ENCODE measurements around the gene ZNF444.
"Not testable (repeated sequence)": the region's sequence is repeated elsewhere in the genome, so short reads cannot be mapped to it uniquely, and the experiment has no call there.

Gene ZNF444

GRCh38 chr19:56161534-56161933, 20.4 kb downstream of the ZNF444 start:
- no peak for TF ChIP-seq CTCF (IDR thresholded peaks at IDR 0.05; ENCODE audit: low read depth, low read length, missing control alignments)
- no peak overlapping the region for H3K4me3 ChIP-seq (ENCODE audit: low read depth, low read length)
- DNase-seq (ENCODE audit: low read depth) = no peak

DNA sequence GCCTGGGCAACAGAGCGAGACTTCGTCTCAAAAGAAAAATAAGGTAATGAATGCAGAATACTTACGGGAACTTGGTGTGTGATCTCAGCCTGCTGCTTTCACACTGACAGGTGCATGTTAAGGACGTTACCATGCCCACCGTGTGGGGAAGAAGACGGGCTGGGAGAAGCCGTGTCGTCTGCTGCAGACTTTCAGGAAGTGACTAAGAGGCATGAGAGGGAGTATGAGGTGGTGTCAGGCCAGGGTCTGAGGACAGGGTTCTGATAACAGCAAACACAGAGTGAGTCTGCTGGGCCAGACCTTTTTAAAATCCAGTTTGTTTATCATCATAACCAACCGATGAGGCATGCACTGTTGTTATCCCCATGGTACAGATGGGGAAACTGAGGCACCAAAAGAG, 21.2 kb downstream of the ZNF444 start:
- H3K4me3 ChIP-seq (ENCODE audit: low read depth, low read length) = no peak overlapping the region
- no peak for TF ChIP-seq CTCF (IDR thresholded peaks at IDR 0.05; ENCODE audit: low read depth, low read length, missing control alignments)
- no peak for DNase-seq (ENCODE audit: low read depth)

DNA sequence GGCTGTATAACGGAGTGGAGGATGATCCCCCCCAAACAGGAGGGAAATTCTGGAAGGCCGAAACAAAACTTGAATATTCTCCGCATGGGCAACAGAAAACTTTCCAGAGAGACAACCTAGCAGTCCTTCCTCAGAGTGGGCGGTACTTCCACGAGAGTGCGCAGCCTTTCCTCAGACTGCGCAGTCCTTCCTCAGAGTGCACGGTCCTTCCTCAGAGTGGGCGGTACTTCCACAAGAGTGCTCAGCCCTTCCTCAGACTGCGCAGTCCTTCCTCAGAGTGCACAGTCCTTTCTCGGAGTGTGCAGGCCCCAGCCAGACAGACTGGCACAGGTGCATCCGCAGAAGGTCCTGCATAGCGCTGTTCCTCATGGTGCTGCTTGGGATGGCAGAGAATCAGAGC, 22.0 kb downstream of the ZNF444 start:
- no peak for DNase-seq (ENCODE audit: low read depth)

DNA sequence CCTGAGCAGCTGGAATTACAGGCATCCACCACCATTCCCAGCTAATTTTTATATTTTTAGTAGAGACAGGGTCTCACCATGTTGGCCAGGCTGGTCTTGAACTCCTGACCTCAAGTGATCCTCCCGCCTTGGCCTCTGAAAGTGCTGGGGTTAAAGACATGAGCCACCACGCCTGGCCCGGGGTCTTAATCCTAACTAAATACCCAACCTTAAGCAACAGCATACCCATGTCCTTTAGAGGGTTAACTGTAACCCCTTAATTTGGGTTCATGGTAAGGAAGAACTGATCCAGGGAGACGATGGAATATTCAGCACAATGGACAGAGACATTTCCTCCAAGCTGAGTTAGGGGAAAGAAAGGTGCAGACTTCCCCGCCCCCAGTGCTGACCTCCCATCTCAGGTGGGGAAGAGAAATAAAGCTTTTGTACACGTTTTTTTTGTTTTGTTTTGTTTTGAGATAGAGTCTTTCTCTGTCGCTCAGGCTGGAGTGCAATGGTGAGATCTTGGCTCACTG, 26.0 kb downstream of the ZNF444 start:
- no peak overlapping the region for H3K4me3 ChIP-seq (ENCODE audit: low read depth, low read length)
- DNase-seq (ENCODE audit: low read depth) = no peak
- TF ChIP-seq CTCF (IDR thresholded peaks at IDR 0.05; ENCODE audit: low read depth, low read length, missing control alignments) = no peak

More for the DNA sequence above, 22.0 kb downstream of the ZNF444 start:
- no peak for TF ChIP-seq CTCF (IDR thresholded peaks at IDR 0.05; ENCODE audit: low read depth, low read length, missing control alignments)
- H3K4me3 ChIP-seq (ENCODE audit: low read depth, low read length) = no peak overlapping the region

DNA sequence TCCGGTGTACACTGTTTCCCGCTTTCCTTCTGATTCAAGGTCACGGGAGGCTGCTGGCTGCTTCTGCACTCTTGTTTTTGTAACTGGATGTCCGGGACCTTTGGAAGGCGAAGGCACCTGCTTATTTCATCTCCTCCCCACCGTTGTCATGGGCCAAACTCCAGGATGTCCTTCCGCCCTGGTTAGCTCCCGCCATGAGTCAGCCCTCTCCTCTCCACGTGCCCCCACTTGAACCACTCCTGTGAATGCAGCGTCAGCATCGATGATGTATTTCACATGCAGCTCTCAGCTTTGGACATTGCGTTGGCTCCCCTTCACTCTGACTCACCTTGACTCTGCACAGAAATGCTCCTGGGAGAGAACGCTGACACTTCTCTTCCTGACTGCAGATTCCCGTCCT, 29.2 kb downstream of the ZNF444 start:
- no peak for TF ChIP-seq CTCF (IDR thresholded peaks at IDR 0.05; ENCODE audit: low read depth, low read length, missing control alignments)

DNA sequence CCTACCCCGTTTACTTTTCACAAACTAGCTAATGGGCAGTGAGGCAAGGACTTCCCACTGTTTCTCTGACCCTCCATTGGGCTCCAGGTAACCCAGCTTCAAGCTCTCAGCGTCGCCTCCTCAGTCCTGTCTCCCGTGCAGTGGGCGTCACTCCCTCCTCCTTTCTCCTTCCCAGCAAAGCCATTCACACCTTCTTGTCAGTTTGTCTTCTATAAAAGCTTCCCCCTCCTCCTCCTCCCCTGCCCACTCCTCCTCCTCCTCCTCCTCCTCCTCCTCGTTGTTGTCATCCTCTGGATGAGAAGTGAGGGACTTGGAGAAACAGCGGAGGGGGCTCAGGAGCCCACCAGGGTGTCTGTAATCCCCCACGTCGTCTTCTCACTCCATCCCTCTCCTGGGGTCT, 33.0 kb downstream of the ZNF444 start:
- no peak for DNase-seq (ENCODE audit: low read depth)
- no peak overlapping the region for H3K4me3 ChIP-seq (ENCODE audit: low read depth, low read length)
- TF ChIP-seq CTCF (IDR thresholded peaks at IDR 0.05; ENCODE audit: low read depth, low read length, missing control alignments) = no peak

More for the DNA sequence above, 29.2 kb downstream of the ZNF444 start:
- no peak overlapping the region for H3K4me3 ChIP-seq (ENCODE audit: low read depth, low read length)
- no peak for DNase-seq (ENCODE audit: low read depth)

DNA sequence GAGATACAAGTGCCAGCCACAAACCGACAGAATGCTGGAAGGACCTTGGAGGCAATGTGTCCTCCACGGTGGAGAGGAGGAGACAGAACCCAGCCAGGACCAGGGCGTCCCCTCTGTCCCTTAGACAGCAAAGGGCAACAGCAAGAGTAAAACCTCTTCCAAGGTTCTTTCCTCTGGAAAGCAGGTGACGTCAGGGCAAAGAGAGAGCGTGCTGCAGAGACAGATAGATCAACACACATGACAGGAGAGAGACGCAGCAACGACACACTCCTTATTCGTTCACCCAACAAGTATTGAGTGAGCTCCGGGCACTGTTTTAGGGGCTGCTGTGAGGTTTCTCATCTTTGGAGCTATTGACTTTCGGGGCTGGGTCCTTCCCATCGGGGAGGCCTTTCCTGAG, 33.5 kb downstream of the ZNF444 start:
- H3K4me3 ChIP-seq (ENCODE audit: low read depth, low read length) = no peak overlapping the region

DNA sequence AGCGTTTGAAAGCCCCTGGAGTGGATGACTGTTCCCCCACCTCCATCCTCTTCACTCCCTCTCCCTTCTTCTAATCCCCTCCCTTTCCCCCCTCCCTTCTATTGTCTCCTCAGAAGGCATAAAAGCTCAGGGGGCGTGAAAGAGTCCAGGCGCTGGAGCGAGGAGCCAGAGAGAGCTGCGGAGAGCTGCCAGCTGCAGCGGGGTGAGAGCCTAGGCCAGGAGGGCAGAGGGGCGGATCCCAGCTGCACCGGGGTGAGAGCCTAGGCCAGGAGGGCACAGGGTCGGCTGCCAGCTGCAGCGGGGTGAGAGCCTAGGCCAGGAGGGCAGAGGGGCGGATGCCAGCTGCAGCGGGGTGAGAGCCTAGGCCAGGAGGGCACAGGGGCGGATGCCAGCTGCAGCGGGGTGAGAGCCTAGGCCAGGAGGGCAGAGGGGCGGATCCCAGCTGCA, 34.8 kb downstream of the ZNF444 start, which contains the start of gene GALP:
TSS of gene GALP (plus strand) at position 148 of the 447 bp plus-strand sequence. CDS start 1,101 bp downstream, outside the sequence.
- not testable (repeated sequence) for H3K4me3 ChIP-seq (ENCODE audit: low read depth, low read length); DNase-seq (ENCODE audit: low read depth)

More for the DNA sequence above, 33.5 kb downstream of the ZNF444 start:
- no peak for DNase-seq (ENCODE audit: low read depth)
- no peak for TF ChIP-seq CTCF (IDR thresholded peaks at IDR 0.05; ENCODE audit: low read depth, low read length, missing control alignments)

GRCh38 chr19:56176310-56176709, 35.2 kb downstream of the ZNF444 start:
- not testable (repeated sequence) for H3K4me3 ChIP-seq (ENCODE audit: low read depth, low read length); DNase-seq (ENCODE audit: low read depth)
